D721Med (cell line): ENCODE measurements around the gene TUT1.

Source experiments
- DNase-seq: peaks from one replicate; pipeline ENCODE4 v3.0.0; 2011; ENCODE audit warnings: low spot score; ENCODE audit not compliant: insufficient read length
- FAIRE-seq: peaks from 2 replicates; lab custom pipeline; 2011; peaks lifted over from hg19 to GRCh38; lab: Jason Lieb, UNC
- TF ChIP-seq, protein P1 (sequence below): IDR thresholded peaks from 2 replicates; pipeline ENCODE4 v1.5.1; 2012; ENCODE audit warnings: mild to moderate bottlenecking, control low read depth; ENCODE audit not compliant: insufficient read depth; ENCODE audit errors: missing control alignments

Gene TUT1

DNA sequence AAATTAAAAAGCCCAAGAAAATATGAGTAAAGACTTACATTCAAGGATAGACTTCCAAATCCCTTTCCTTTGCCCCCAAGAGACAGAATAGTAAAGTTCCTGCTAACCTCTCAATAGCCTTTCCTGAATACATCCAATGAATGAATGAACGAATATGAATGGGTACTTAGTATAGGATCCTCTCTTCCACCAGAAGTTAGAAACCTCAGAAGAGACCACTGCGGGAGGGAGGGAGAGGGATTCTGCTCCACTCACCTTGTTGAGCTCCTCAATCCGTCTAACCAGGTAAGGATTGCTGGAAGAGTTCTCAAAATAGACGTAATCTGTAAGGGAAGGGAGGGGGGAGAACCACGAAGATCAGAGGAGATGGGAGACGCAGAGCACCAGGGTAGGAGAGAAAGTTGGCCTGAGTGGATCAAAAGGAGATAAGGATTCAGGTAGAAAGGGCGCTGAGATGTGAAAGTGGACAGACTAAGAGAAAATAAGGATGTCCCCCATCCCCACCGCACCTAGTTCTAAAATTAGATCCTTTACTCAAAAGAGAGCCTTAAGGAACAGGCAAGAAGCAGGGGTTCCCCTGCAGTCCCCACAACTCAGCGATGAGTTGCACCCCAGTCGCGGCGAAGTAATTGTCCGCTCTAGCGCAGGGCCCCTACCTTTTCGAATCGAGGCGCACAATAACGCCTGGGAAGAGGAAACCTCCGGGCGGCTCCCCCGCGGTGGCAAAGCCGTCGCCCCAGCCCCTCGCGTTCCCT, 9.2 kb upstream of the TUT1 start:
- no peak for DNase-seq
- TF ChIP-seq, protein P1, sequence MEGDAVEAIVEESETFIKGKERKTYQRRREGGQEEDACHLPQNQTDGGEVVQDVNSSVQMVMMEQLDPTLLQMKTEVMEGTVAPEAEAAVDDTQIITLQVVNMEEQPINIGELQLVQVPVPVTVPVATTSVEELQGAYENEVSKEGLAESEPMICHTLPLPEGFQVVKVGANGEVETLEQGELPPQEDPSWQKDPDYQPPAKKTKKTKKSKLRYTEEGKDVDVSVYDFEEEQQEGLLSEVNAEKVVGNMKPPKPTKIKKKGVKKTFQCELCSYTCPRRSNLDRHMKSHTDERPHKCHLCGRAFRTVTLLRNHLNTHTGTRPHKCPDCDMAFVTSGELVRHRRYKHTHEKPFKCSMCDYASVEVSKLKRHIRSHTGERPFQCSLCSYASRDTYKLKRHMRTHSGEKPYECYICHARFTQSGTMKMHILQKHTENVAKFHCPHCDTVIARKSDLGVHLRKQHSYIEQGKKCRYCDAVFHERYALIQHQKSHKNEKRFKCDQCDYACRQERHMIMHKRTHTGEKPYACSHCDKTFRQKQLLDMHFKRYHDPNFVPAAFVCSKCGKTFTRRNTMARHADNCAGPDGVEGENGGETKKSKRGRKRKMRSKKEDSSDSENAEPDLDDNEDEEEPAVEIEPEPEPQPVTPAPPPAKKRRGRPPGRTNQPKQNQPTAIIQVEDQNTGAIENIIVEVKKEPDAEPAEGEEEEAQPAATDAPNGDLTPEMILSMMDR: no peak
- FAIRE-seq: no peak

DNA sequence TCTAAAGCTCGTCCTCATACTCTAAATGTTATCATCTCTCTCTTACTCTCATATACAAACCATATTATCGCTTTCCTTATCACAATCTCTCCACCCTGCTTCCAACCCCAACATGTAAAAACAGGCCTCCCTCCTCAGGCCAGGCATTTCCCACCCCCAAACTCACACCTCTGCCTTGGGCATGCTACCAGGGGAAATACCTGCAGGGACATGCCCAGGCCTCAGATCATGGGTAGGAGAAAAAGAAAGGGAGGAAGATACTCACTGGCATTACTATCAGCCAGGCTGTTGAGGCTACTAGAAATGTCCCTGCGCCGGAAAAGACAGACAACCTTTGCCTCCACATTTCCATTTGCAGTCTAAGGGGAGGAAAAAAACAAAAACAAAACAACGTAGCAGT, 8.6 kb upstream of the TUT1 start:
- TF ChIP-seq, protein P1: no peak
- no peak for DNase-seq
- FAIRE-seq: no peak

DNA sequence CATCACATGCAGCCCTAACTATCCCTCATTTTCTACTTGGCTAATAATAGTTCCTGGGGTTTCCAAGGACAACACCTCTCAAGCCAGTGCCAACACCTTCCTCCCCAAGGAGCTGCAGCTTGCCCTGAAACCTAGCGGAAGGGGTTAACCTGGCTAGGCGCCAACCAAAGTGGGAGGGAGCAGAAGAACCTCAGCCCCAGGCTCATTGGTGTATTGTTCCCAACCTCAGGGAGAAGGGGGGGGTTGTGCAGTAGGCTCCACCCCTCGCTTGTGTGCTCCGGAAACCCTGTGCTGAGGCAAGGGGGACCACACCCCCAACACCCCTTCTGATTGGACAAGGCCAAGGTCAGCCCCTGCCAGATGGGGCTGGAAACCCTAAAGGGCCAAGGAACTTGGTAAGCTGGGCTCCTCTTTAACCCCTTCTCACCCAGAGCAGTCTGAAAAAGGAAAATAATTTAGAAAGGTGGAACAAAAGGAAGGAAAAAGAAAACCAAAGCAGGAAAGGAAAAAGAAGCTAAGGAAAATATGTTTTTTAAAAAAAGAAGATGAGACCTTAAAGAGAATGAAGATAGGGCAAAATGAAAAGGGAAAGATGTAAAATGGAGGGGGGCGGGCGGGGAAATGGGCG, 7.9 kb upstream of the TUT1 start:
- TF ChIP-seq, protein P1: no peak
- no peak for FAIRE-seq
- peak; percentile 86 for DNase-seq

DNA sequence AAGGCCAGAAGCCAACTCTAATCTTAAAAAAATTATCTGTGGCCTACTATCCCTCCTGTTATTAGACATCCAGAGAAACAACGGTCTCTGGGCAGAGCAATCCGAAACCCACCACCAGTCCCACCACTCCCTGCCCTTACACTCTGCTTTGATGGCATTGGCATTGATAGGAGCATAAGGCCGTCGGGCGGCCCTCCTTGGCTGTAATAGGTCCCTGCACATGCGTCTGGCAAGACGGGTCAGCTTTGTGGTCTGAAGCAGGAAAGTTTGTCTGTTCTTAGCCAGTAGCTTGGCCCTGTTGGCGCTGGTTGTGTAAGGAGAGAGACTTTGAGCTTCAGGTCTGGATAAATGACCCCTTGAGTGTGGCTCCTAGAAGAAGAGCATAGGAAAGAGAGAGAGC, 3.8 kb upstream of the TUT1 start:
- TF ChIP-seq, protein P1: no peak
- FAIRE-seq: no peak

DNA sequence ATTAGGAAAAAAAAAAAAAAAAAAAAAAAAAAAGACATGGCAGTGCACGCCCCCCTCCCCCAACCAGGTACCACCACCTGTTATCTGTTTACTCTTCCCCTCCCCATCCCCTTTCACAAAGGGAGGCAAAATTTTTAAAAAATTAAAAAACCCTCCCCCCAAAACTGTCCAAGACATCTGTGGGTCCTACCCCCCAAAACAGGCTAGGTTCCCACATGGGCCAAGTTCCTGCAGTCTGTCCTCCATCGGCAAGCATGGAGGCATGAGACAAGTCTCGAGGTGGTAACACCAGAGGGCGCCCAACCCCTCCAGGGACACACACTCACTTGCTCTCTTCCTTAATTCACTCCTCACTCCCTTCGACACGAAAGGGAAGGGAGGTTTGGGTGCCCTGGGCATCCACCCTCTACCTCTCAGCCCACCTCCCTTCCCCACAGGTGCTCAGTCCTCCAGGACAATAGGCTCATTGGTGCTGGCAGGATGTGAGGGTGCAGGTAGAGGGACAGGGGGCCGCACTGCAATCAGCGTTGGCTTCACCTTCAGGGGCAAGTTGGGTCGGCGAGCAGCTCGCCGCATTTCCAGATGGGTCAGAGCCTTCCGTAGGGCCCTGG, 2.2 kb upstream of the TUT1 start:
- FAIRE-seq: no peak
- no peak for DNase-seq
- TF ChIP-seq, protein P1: peak; percentile 75

More for the DNA sequence above, 3.8 kb upstream of the TUT1 start:
- no peak for DNase-seq

DNA sequence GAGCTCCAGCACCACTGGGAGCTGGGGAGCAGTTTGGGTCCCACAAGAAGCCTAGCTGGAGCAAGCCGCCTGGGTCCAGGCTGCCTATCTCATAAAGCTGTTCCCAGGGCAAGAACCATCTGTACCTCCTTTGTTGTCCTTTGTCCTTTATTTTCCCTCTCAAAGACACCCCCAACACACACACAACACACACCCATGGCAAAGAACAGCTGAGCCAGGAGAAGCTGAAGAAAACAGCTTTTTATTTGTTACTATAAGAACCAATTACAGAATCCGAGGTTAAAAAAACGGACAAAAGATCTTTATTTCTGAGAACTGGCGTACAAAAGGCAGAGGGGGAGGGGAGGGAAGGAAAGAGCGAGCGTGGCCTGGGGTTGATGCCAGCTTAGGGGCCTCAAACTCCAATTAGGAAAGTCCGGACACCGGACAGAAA, 1.7 kb upstream of the TUT1 start:
- no peak for FAIRE-seq
- DNase-seq: no peak
- TF ChIP-seq, protein P1: no peak
